Measurements from ENCODE around the gene RELA. TPM values are rescaled to one million over a fixed set of nuclear protein-coding genes. Genes with fewer than 3 reads are reported as not detected.
A peak's percentile ranks its signal among the peaks of the same experiment; 100 is the strongest.

The RELA gene
- total and polyA plus RNA-seq, 2 of the 13 experiments (the other 11 are each of a cell fraction or from before 2014, with no cell fraction given) = 21.4 to 40.5 TPM

GRCh38 chr11:65711785-65712632, 49.3 kb upstream of the RELA start, which contains the start of gene KAT5 (continued):
- TF ChIP-seq SMAD1 (CRISPR knock-in tag; IDR thresholded peaks at IDR 0.05; ENCODE audit: borderline replicate concordance, low read depth) (peak; percentile 82), HOXA9 (CRISPR knock-in tag; IDR thresholded peaks at IDR 0.05; ENCODE audit: borderline replicate concordance) (peak; percentile 71), MAF1 (CRISPR knock-in tag; IDR thresholded peaks at IDR 0.05; ENCODE audit: borderline replicate concordance) (no peak; the same call in 1 of the 2 replicates), ZNF792 (CRISPR knock-in tag; IDR thresholded peaks at IDR 0.05) (peak; percentile 97), PREB (CRISPR knock-in tag; IDR thresholded peaks at IDR 0.05) (no peak), CENPBD1 (CRISPR knock-in tag; IDR thresholded peaks at IDR 0.05; ENCODE audit: borderline replicate concordance, low read depth) (no peak), XRCC5 (optimal IDR thresholded peaks at IDR 0.05; ENCODE audit: low read length) (peak; percentile 50), SMARCE1 (IDR thresholded peaks at IDR 0.05; ENCODE audit: borderline replicate concordance) (no peak), KMT2B (CRISPR knock-in tag; IDR thresholded peaks at IDR 0.05) (peak; percentile 76), TFDP2 (CRISPR knock-in tag; IDR thresholded peaks at IDR 0.05) (peak; percentile 94), CENPX (CRISPR knock-in tag; IDR thresholded peaks at IDR 0.05) (no peak), SRSF9 (IDR thresholded peaks at IDR 0.05; ENCODE audit: borderline replicate concordance, insufficient read depth, low read depth, low read length, poor library complexity, severe bottlenecking) (no peak), TRIM24 (CRISPR knock-in tag; IDR thresholded peaks at IDR 0.05) (no peak), ZNF768 (CRISPR knock-in tag; IDR thresholded peaks at IDR 0.05) (peak; percentile 61; the same call in 1 of the 2 replicates), ZNF44 (CRISPR knock-in tag; IDR thresholded peaks at IDR 0.05) (peak; percentile 99), EHMT2 (IDR thresholded peaks at IDR 0.05; ENCODE audit: borderline replicate concordance, low read depth, low read length) (peak; percentile 96; the same call in 1 of the 2 replicates), ZNF510 (CRISPR knock-in tag; IDR thresholded peaks at IDR 0.05; ENCODE audit: low read depth) (peak; percentile 96), ZNF354B (CRISPR knock-in tag; IDR thresholded peaks at IDR 0.05) (no peak), PHB2 (IDR thresholded peaks at IDR 0.05; ENCODE audit: partially characterized antibody) (no peak), ARID4A (CRISPR knock-in tag; IDR thresholded peaks at IDR 0.05; ENCODE audit: borderline replicate concordance) (peak; percentile 91), CAMTA2 (CRISPR knock-in tag; IDR thresholded peaks at IDR 0.05; ENCODE audit: borderline replicate concordance) (peak; percentile 99), BRCA1 (CRISPR knock-in tag; IDR thresholded peaks at IDR 0.05) (peak; percentile 87), SMARCC2 (IDR thresholded peaks at IDR 0.05) (no peak), SPEN (CRISPR knock-in tag; IDR thresholded peaks at IDR 0.05; ENCODE audit: low read depth) (peak; percentile 99)

Measured in HepG2 (cell line).